ENCODE results near the gene KRT80. TPM values are rescaled to one million over a fixed set of nuclear protein-coding genes. Genes with fewer than 3 reads are reported as not detected.

The KRT80 gene
- total RNA-seq, 1 experiment from 2014 or later, result 8.8 TPM

DNA sequence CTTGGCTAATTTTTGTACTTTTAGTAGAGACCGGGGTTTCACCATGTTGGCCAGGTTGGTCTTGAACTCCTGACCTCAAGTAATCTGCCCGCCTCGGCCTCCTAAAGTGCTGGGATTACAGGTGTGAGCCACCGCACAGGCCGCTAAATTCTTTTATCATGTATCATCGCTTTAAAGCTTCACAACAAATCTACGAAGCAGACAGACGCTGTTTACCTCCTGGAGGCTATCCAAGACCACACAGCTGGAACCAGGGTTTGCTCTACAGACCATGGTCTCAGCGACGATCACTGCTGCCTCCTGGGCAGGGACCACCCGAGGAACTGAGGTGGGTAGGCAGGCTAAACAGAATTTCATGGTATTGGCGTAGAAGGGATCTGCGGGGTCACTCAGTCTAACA lies 27.2 kb downstream of the KRT80 start (continued):
- TF ChIP-seq, protein P1, sequence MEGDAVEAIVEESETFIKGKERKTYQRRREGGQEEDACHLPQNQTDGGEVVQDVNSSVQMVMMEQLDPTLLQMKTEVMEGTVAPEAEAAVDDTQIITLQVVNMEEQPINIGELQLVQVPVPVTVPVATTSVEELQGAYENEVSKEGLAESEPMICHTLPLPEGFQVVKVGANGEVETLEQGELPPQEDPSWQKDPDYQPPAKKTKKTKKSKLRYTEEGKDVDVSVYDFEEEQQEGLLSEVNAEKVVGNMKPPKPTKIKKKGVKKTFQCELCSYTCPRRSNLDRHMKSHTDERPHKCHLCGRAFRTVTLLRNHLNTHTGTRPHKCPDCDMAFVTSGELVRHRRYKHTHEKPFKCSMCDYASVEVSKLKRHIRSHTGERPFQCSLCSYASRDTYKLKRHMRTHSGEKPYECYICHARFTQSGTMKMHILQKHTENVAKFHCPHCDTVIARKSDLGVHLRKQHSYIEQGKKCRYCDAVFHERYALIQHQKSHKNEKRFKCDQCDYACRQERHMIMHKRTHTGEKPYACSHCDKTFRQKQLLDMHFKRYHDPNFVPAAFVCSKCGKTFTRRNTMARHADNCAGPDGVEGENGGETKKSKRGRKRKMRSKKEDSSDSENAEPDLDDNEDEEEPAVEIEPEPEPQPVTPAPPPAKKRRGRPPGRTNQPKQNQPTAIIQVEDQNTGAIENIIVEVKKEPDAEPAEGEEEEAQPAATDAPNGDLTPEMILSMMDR (IDR thresholded peaks at IDR 0.05 in 2 of 3, conservative IDR thresholded peaks at IDR 0.05 in 1 of 3; ENCODE audit: borderline replicate concordance in 1 of 3, insufficient read depth in 1 of 3, low read depth in 2 of 3, low read length in 2 of 3), result no peak
- TF ChIP-seq FOSL1 (IDR thresholded peaks at IDR 0.05; ENCODE audit: low read depth), result peak; percentile 82

DNA sequence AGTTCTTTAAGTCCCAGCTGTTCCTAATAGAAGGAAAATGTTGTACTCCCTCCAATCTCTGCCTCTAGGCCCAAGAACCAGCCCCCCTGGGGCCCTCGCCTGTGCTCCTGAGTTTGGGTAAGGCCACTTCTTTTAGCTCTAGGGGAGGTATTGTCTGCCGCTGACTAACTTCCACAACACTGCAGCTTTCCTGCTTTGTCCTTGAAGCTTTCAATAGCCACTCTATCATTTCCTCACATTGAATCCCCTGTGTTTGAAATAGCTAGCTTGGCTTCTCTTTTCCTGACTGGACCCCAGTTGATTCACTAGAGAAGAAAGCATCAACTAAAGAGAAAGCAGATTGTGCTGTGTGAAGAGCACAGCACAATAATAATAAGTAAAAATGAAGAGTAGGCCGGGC lies 28.8 kb downstream of the KRT80 start:
- Histone ChIP-seq H3K36me3 (ENCODE audit: control insufficient read depth in 1 of 2, insufficient read depth in 2 of 2, low read length in 2 of 2) (no peaks in the 10 kb centered on the region), H2AFZ (ENCODE audit: low read depth, low read length, poor library complexity, severe bottlenecking) (no peak overlapping the region), H3K27me3 (ENCODE audit: insufficient read depth, low read length) (peaks cover 7% of the 10 kb centered on the region; the same call in 1 of the 2 replicates), H3K9me3 (ENCODE audit: control insufficient read depth in 1 of 2, insufficient read depth in 1 of 2, low read depth in 1 of 2, low read length in 2 of 2) (no peaks in the 10 kb centered on the region), H3K4me3 (replicated peaks in 1 of 2; ENCODE audit: low read depth in 1 of 2, low read length in 2 of 2) (no peak overlapping the region), H3K9me2 (ENCODE audit: insufficient read depth) (no peaks in the 10 kb centered on the region), H4K20me1 (ENCODE audit: insufficient read depth) (no peaks in the 10 kb centered on the region), H3K4me1 (ENCODE audit: control insufficient read depth in 1 of 2, insufficient read depth in 2 of 2, low read length in 2 of 2) (peaks cover 33 to 62% of the 10 kb centered on the region in 2 experiments), H3K79me2 (ENCODE audit: insufficient read depth, low read length) (no peaks in the 10 kb centered on the region), H3K27ac (ENCODE audit: low read depth, low read length) (no peak overlapping the region), H3K9ac (ENCODE audit: low read length) (peak overlapping the region; percentile 5; the same call in 1 of the 2 replicates), H3K4me2 (ENCODE audit: low read length) (peak overlapping the region; percentile 4; the same call in 1 of the 2 replicates)
- no peak for TF ChIP-seq POLR2AphosphoS5 (IDR thresholded peaks at IDR 0.05; ENCODE audit: low read depth, low read length)
- TF ChIP-seq ZFX (IDR thresholded peaks at IDR 0.05), result no peak
- TF ChIP-seq ZNF274 (IDR thresholded peaks at IDR 0.05; ENCODE audit: low read depth, low read length), result no peak
- no peak for TF ChIP-seq SRF (IDR thresholded peaks at IDR 0.05; ENCODE audit: low read depth)
- no peak for TF ChIP-seq TCF7L2 (IDR thresholded peaks at IDR 0.05; ENCODE audit: borderline replicate concordance, extremely low read depth, insufficient read depth, insufficient read length)
- TF ChIP-seq SIN3A (IDR thresholded peaks at IDR 0.05; ENCODE audit: low read depth), result no peak
- TF ChIP-seq, protein P2, sequence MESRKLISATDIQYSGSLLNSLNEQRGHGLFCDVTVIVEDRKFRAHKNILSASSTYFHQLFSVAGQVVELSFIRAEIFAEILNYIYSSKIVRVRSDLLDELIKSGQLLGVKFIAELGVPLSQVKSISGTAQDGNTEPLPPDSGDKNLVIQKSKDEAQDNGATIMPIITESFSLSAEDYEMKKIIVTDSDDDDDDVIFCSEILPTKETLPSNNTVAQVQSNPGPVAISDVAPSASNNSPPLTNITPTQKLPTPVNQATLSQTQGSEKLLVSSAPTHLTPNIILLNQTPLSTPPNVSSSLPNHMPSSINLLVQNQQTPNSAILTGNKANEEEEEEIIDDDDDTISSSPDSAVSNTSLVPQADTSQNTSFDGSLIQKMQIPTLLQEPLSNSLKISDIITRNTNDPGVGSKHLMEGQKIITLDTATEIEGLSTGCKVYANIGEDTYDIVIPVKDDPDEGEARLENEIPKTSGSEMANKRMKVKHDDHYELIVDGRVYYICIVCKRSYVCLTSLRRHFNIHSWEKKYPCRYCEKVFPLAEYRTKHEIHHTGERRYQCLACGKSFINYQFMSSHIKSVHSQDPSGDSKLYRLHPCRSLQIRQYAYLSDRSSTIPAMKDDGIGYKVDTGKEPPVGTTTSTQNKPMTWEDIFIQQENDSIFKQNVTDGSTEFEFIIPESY (IDR thresholded peaks at IDR 0.05; ENCODE audit: extremely low read depth, insufficient replicate concordance, low read length), result no peak
- ATAC-seq (no peak), DNase-seq (ENCODE audit: low read depth, low spot score) (no peak)
- intact Hi-C loops (cut with micrococcal nuclease), result no loop called here
- CTCF ChIA-PET, result interaction anchor here (1.0 kb wide), 1 partner anchor 18 kb away, joined by 4 read pairs; no protein-coding TSS in a partner anchor
- RAD21 ChIA-PET (ENCODE audit: low non-redundant PET in 1 of 2, low total read pairs in 2 of 2, uncharacterized antibody in 2 of 2, unreplicated experiment in 2 of 2), result no interaction called here
- POLR2A ChIA-PET, result interaction anchor here (1.3 kb wide), 1 partner anchor 52 kb away, joined by 3 read pairs; no protein-coding TSS in a partner anchor
- BruUV-seq (replicated peaks), result no TSS peak
